Skeletal muscle tissue (tissue), 4 donors: Measurements from ENCODE around the gene GNAT1. TPM values are rescaled to one million over a fixed set of nuclear protein-coding genes. Genes with fewer than 3 reads are reported as not detected.

ENCODE experiments used
- H3K27ac ChIP-seq: one replicate; pipeline ENCODE4 v1.7.0; 2013; ENCODE audit warnings: mild to moderate bottlenecking, low read depth, low read length, inconsistent platforms
- H3K27me3 ChIP-seq, 3 donors: one replicate each; pipeline ENCODE4 v1.7.0; 2013; ENCODE audit warnings: low read length in 3 of 3; ENCODE audit not compliant: control insufficient read depth in 3 of 3, insufficient read depth in 3 of 3
- H3K36me3 ChIP-seq, 3 donors: one replicate each; pipeline ENCODE4 v1.7.0; 2013; ENCODE audit warnings: low read length in 3 of 3; ENCODE audit not compliant: control insufficient read depth in 3 of 3, insufficient read depth in 3 of 3
- H3K4me1 ChIP-seq, 3 donors: one replicate each; pipeline ENCODE4 v1.7.0; 2013; ENCODE audit warnings: low read length in 3 of 3, mild to moderate bottlenecking in 3 of 3; ENCODE audit not compliant: control insufficient read depth in 3 of 3, insufficient read depth in 3 of 3
- H3K4me3 ChIP-seq, 3 donors: one replicate each; pipeline ENCODE4 v1.7.0; 2013; ENCODE audit warnings: low read length in 3 of 3
- H3K9ac ChIP-seq, 3 donors: one replicate each; pipeline ENCODE4 v1.7.0; 2013; ENCODE audit warnings: low read length in 3 of 3, mild to moderate bottlenecking in 3 of 3, moderate library complexity in 2 of 3, low read depth in 1 of 3
- H3K9me3 ChIP-seq, 3 donors: one replicate each; pipeline ENCODE4 v1.7.0; 2013; ENCODE audit warnings: low read length in 3 of 3; ENCODE audit not compliant: control insufficient read depth in 3 of 3
- total RNA-seq: library from RNA; depleted of rRNA; stranded (reverse); fragments of >200 nt; gene quantifications from one replicate; pipeline ENCODE4 v1.2.3, GENCODE V29; 2014
- donor health status: Osteomylitis.

GNAT1 gene
- total RNA-seq, 1 donor from 2014 or later: not detected

GRCh38 chr3:50168388-50168787 is 23.0 kb upstream of the GNAT1 start:
- Histone ChIP-seq H3K36me3 (no peaks in the 10 kb centered on the region), H3K9me3 (no peaks in the 10 kb centered on the region), H3K9ac (peak overlapping the region in 2 of 3 donors; percentile 6 to 54), H3K4me1 (peaks cover 89 to 96% (median 95%) of the 10 kb centered on the region in 3 donors), H3K27me3 (no peaks in the 10 kb centered on the region), H3K27ac (peak overlapping the region; percentile 80), H3K4me3 (peak overlapping the region in 1 of 3 donors; percentile 6)

DNA sequence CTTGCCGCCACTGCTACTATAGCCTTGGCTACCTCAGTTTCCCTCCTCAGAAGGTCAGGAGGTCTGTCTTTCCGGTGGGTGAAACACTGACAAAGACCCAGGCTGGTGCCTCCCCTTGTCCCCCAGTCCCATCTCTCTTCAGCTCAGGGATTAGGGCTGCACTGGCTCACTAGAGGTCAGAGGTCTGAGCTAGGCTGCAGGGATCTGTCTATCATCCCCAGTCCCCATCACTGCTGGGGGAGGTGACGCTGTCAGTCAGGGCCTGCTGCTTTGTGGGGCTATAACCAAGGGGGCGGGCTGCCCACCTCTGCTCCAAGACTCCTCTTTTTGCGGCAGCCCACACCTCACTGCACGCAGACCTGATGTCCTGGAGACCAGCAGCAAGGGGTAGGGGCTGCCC is 22.6 kb upstream of the GNAT1 start:
- Histone ChIP-seq H3K27me3 (no peaks in the 10 kb centered on the region), H3K36me3 (peaks cover 0 to 2% (median under 1%) of the 10 kb centered on the region in 3 donors), H3K4me3 (peak overlapping the region in 1 of 3 donors; percentile 13), H3K9ac (peak overlapping the region in 2 of 3 donors; percentile 6 to 54), H3K4me1 (peaks cover 85 to 92% (median 91%) of the 10 kb centered on the region in 3 donors), H3K9me3 (no peaks in the 10 kb centered on the region), H3K27ac (peak overlapping the region; percentile 80)

DNA sequence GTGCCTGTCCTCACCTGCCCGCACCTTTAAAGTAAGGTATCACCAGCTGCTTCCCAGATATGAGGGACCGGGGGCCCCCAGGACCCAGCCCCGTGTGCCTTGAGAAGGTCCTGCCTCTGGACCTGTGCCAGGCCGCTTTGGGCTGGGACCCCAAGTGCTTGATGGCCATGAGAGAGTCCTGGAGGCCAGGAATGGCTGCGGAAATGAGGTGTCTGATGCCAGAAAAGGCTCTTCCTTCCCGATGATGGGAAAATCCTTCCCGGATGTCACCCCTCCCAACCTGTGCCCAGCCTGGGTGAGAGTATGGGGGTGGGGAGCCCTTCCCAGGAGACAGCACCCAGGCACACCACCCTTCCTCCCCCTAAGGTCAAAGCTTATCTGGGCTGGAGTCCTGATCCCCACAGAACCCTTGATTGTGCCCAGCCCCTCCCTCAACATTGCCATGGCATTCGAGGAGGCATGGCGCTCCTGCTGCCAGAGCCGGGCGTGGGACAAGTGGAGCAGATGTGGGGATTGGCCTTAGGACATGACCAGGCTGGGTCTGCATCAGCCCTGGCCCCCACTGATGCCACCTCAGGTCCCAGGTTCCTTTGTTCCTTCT is 22.1 kb upstream of the GNAT1 start:
- no peaks in the 10 kb centered on the region for H3K9me3 ChIP-seq
- peaks cover 79 to 87% (median 86%) of the 10 kb centered on the region in 3 donors for H3K4me1 ChIP-seq
- peak overlapping the region; percentile 80 for H3K27ac ChIP-seq

DNA sequence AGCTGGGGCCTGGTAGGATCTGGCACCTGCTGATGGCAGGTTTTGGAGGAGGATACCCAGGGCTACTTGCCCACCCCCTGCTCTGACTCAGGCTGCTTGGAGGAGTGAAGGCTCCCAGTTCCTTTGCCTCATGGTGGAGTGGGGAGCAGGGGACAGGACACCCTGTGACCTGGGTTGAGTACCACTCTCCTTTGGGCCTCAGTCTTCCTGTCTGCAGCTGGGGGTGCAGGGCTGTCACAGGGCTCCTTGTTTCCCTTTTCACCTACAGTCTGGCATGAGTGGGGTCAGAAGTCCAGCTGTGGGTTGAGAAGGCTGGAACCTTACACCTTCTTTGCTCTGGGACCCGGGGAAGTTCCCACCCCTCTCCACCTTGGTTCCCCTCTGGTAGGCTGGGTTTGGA is 21.6 kb upstream of the GNAT1 start:
- Histone ChIP-seq H3K9ac (peak overlapping the region in 2 of 3 donors; percentile 0 to 54), H3K4me1 (peaks cover 74 to 81% (median 81%) of the 10 kb centered on the region in 3 donors), H3K36me3 (peaks cover 0 to 10% (median 2%) of the 10 kb centered on the region in 3 donors), H3K4me3 (no peak overlapping the region), H3K27me3 (no peaks in the 10 kb centered on the region), H3K9me3 (no peaks in the 10 kb centered on the region), H3K27ac (peak overlapping the region; percentile 80)

More for the DNA sequence above, 22.1 kb upstream of the GNAT1 start:
- Histone ChIP-seq H3K27me3 (no peaks in the 10 kb centered on the region), H3K36me3 (peaks cover 0 to 6% (median 2%) of the 10 kb centered on the region in 3 donors), H3K9ac (peak overlapping the region in 2 of 3 donors; percentile 6 to 54), H3K4me3 (peak overlapping the region in 1 of 3 donors; percentile 13)

GRCh38 chr3:50170689-50171088 is 20.7 kb upstream of the GNAT1 start:
- peak overlapping the region; percentile 80 for H3K27ac ChIP-seq
- peak overlapping the region in 1 of 3 donors; percentile 22 for H3K4me3 ChIP-seq
- no peaks in the 10 kb centered on the region for H3K27me3 ChIP-seq
- peak overlapping the region in 2 of 3 donors; percentile 19 to 76 for H3K9ac ChIP-seq
- H3K4me1 ChIP-seq: peaks cover 66 to 73% (median 72%) of the 10 kb centered on the region in 3 donors
- no peaks in the 10 kb centered on the region for H3K9me3 ChIP-seq
- peaks cover 4 to 10% (median 7%) of the 10 kb centered on the region in 3 donors for H3K36me3 ChIP-seq

DNA sequence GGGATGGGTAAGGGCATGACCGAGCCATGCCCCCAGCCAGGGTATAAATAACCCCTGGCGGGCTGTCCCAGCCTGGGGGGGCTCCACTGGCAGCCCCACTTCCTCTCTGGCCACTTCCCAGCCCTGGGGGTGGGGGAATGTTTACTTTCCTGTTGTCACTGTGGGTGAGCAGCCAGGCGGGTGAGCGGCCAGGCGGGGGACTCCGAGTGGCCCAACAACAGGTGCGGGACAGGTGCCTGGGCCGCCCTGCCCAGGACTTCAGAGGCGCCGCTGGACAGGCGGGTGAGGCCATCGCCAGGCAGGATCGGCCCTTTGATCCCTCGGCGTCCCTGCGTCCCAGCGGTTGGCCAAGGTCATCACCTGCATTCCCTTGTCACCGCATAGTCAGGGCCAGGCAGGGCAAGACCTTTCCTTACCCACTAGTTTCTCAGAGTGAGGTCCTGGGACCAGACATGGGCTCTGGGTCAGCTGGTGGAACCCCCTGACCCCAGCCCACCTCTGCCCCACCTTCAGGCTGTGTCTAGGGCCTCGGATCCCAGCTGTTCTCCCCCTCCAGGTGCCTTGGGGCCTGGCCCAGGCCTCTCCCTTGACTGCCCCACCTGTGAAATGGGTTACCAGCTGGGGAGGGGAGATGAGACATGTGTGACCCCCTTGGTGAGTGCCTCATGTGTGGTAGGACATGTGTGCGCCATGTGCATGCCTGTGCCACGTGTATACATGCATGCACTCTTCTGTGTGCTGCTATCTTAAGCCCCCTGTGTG is 19.7 kb upstream of the GNAT1 start:
- Histone ChIP-seq H3K9ac (peak overlapping the region in 2 of 3 donors; percentile 23 to 76), H3K9me3 (no peaks in the 10 kb centered on the region), H3K27me3 (no peaks in the 10 kb centered on the region), H3K4me1 (peaks cover 55 to 63% (median 62%) of the 10 kb centered on the region in 3 donors), H3K4me3 (peak overlapping the region in 2 of 3 donors; percentile 27 to 41), H3K36me3 (peaks cover 9 to 10% (median 10%) of the 10 kb centered on the region in 3 donors), H3K27ac (peak overlapping the region; percentile 80)

- Histone ChIP-seq H3K4me1 (peaks cover 48 to 58% (median 53%) of the 10 kb centered on the region in 3 donors), H3K9me3 (no peaks in the 10 kb centered on the region), H3K27ac (no peak overlapping the region), H3K27me3 (no peaks in the 10 kb centered on the region), H3K36me3 (peaks cover 9 to 12% (median 10%) of the 10 kb centered on the region in 3 donors), H3K9ac (peak overlapping the region in 2 of 3 donors; percentile 28 to 76), H3K4me3 (peak overlapping the region in 1 of 3 donors; percentile 45)
Measured at GRCh38 chr3:50172626-50173220, 18.7 kb upstream of the GNAT1 start.

GRCh38 chr3:50173685-50174516 is 17.5 kb upstream of the GNAT1 start:
- Histone ChIP-seq H3K27ac (no peak overlapping the region), H3K9ac (no peak overlapping the region), H3K27me3 (no peaks in the 10 kb centered on the region), H3K36me3 (peaks cover 9 to 12% (median 10%) of the 10 kb centered on the region in 3 donors), H3K9me3 (no peaks in the 10 kb centered on the region), H3K4me1 (peaks cover 36 to 46% (median 41%) of the 10 kb centered on the region in 3 donors), H3K4me3 (no peak overlapping the region)

GRCh38 chr3:50174517-50174895 is 16.9 kb upstream of the GNAT1 start:
- no peaks in the 10 kb centered on the region for H3K9me3 ChIP-seq

More at GRCh38 chr3:50174517-50174895, 16.9 kb upstream of the GNAT1 start:
- Histone ChIP-seq H3K9ac (no peak overlapping the region), H3K4me3 (no peak overlapping the region), H3K4me1 (peaks cover 30 to 40% (median 35%) of the 10 kb centered on the region in 3 donors), H3K36me3 (peaks cover 9 to 13% (median 10%) of the 10 kb centered on the region in 3 donors), H3K27me3 (no peaks in the 10 kb centered on the region), H3K27ac (no peak overlapping the region)
